NCI-H146 (cell line): ENCODE data around the gene DHFR2.
"Not testable (repeated sequence)": the region's sequence is repeated elsewhere in the genome, so short reads cannot be mapped to it uniquely, and the experiment has no call there.

ENCODE experiments used
- DNase-seq: peaks from one replicate; lab custom pipeline; 2025; lab: John Stamatoyannopoulos, UW

The DHFR2 gene

GRCh38 chr3:94062513-94063404 is at the start of gene DHFR2, which contains the start of gene NSUN3:
DHFR2 (minus strand) TSS chr3:94062916; CDS start chr3:94061511, 1,405 bp downstream.
NSUN3 (plus strand) TSS chr3:94063061; CDS start chr3:94063127, 66 bp downstream.
- peak; percentile 97 for DNase-seq

- DNase-seq, result no peak
Observed at GRCh38 chr3:94110854-94111253, 48.1 kb upstream of the DHFR2 start.

GRCh38 chr3:94110232-94110631 is 47.5 kb upstream of the DHFR2 start:
- DNase-seq, result not testable (repeated sequence)

- peak; percentile 79 for DNase-seq
Observed at GRCh38 chr3:94106268-94106667, 43.6 kb upstream of the DHFR2 start.

- peak; percentile 1 for DNase-seq
Observed at GRCh38 chr3:94101860-94102259, 39.1 kb upstream of the DHFR2 start.

GRCh38 chr3:94099311-94099710 is 36.6 kb upstream of the DHFR2 start:
- DNase-seq, result no peak

GRCh38 chr3:94098452-94098851 is 35.7 kb upstream of the DHFR2 start:
- DNase-seq, result no peak

- DNase-seq, result no peak
Observed at GRCh38 chr3:94095111-94095510, 32.4 kb upstream of the DHFR2 start.

- DNase-seq, result no peak
Observed at GRCh38 chr3:94093151-94093550, 30.4 kb upstream of the DHFR2 start.

- no peak for DNase-seq
Observed at GRCh38 chr3:94092086-94092485, 29.4 kb upstream of the DHFR2 start.

- DNase-seq, result peak; percentile 34
Observed at GRCh38 chr3:94089126-94089525, 26.4 kb upstream of the DHFR2 start.

GRCh38 chr3:94083261-94083660 is 20.5 kb upstream of the DHFR2 start:
- no peak for DNase-seq

GRCh38 chr3:94082391-94082937 is 19.7 kb upstream of the DHFR2 start:
- peak; percentile 90 for DNase-seq

GRCh38 chr3:94081884-94082283 is 19.2 kb upstream of the DHFR2 start:
- DNase-seq, result no peak

GRCh38 chr3:94080552-94080951 is 17.8 kb upstream of the DHFR2 start:
- peak; percentile 31 for DNase-seq

GRCh38 chr3:94076055-94076454 is 13.3 kb upstream of the DHFR2 start:
- no peak for DNase-seq

- no peak for DNase-seq
Observed at GRCh38 chr3:94071713-94072284, 9.1 kb upstream of the DHFR2 start.

- DNase-seq, result no peak
Observed at GRCh38 chr3:94070341-94070911, 7.7 kb upstream of the DHFR2 start.

GRCh38 chr3:94069194-94069813 is 6.6 kb upstream of the DHFR2 start:
- peak; percentile 16 for DNase-seq

- no peak for DNase-seq
Observed at GRCh38 chr3:94066506-94067500, 4.1 kb upstream of the DHFR2 start.
